Prostate gland (tissue), 2 donors: ENCODE results near the gene BMAL1. TPM values are rescaled to one million over a fixed set of nuclear protein-coding genes. Genes with fewer than 3 reads are reported as not detected.

Experiments
- DNase-seq: peaks from one replicate; pipeline ENCODE4 v3.0.0-alpha.2; 2019; ENCODE audit warnings: low spot score
- H3K27ac ChIP-seq, 2 donors: fragments of 200-600 bp; sonication (generic); 2 replicates each; pipeline ENCODE4 v1.5.1; 2017 to 2019
- H3K27me3 ChIP-seq: fragments of 200-600 bp; sonication (generic); replicated peaks from 2 replicates; pipeline ENCODE4 v1.5.1; 2019; ENCODE audit not compliant: insufficient read depth
- H3K36me3 ChIP-seq, 2 donors: fragments of 200-600 bp; sonication (generic); 1 replicate in 1 of 2; 2 replicates in 1 of 2; pipeline versions ENCODE4 v1.5.1 to v1.8.1; 2017 to 2019
- H3K4me1 ChIP-seq: fragments of 200-600 bp; sonication (generic); replicated peaks from 2 replicates; pipeline ENCODE4 v1.5.1; 2019
- H3K4me3 ChIP-seq, 2 donors: fragments of 200-600 bp; sonication (generic); 2 replicates each; pipeline ENCODE4 v1.5.1; 2017 to 2019
- H3K9me3 ChIP-seq: fragments of 200-600 bp; sonication (generic); 2 replicates; pipeline ENCODE4 v1.5.1; 2017
- CTCF ChIP-seq, 4 experiments: fragments of 200-600 bp in 2 of 4; fragments of 450-650 bp in 2 of 4; sonication (generic) in 2 of 4; IDR thresholded peaks; 1 replicate in 3 of 4; 2 replicates in 1 of 4; pipeline ENCODE4 v1.5.1; 2016 to 2019; ENCODE audit warnings: antibody characterized with exemption in 4 of 4, mild to moderate bottlenecking in 2 of 4, moderate library complexity in 2 of 4
- POLR2A ChIP-seq: fragments of 450-650 bp; IDR thresholded peaks from one replicate; pipeline ENCODE4 v1.6.1; 2016; ENCODE audit warnings: antibody characterized with exemption, mild to moderate bottlenecking
- POLR2AphosphoS5 ChIP-seq: sonication (generic); formaldehyde crosslinking; IDR thresholded peaks from one replicate; pipeline ENCODE4 v1.6.1; 2017; ENCODE audit warnings: antibody characterized with exemption
- WGBS: methylation state at CpG from one replicate; pipeline ENCODE4 v1.1.5; 2018; 5-methylcytosine and 5-hydroxymethylcytosine counted together
- intact Hi-C: fragments of 100-400 bp; cut with DNase I; formaldehyde crosslinking; loops from one replicate; pipeline ENCODE4 v1.14.2; 2022
- total RNA-seq, 2 donors: library from RNA; depleted of rRNA; stranded (reverse); fragments of >200 nt; gene quantifications; one replicate each; pipeline ENCODE4 v1.1.0, GENCODE V29; 2016

BMAL1 gene
- total RNA-seq, 2 donors from 2014 or later: 19.4 to 38.1 TPM

- Histone ChIP-seq H3K4me1 (no peaks in the 10 kb centered on the region), H3K9me3 (no peaks in the 10 kb centered on the region)
Measured at GRCh38 chr11:13292970-13293369, 15.4 kb downstream of the BMAL1 start.

GRCh38 chr11:13294178-13294577 is 16.6 kb downstream of the BMAL1 start:
- intact Hi-C loops: no loop called here

More at GRCh38 chr11:13292970-13293369, 15.4 kb downstream of the BMAL1 start:
- no peaks in the 10 kb centered on the region for H3K36me3 ChIP-seq
- H3K27me3 ChIP-seq: no peaks in the 10 kb centered on the region
- DNase-seq: no peak
- H3K27ac ChIP-seq: no peak overlapping the region
- intact Hi-C loops: no loop called here
- no peak overlapping the region for H3K4me3 ChIP-seq
- TF ChIP-seq CTCF (IDR thresholded peaks at IDR 0.05): no peak
- TF ChIP-seq POLR2A: no peak
- no peak for TF ChIP-seq POLR2AphosphoS5
- 98% methylated on average over 2 of the region's 2 CpGs for WGBS

GRCh38 chr11:13294771-13295579 is 17.4 kb downstream of the BMAL1 start:
- no peaks in the 10 kb centered on the region for H3K36me3 ChIP-seq
- H3K9me3 ChIP-seq: no peaks in the 10 kb centered on the region
- TF ChIP-seq POLR2AphosphoS5: no peak
- no peak for TF ChIP-seq CTCF (IDR thresholded peaks at IDR 0.05)
- TF ChIP-seq POLR2A: no peak
- no peak for DNase-seq
- WGBS: 62% methylated on average over 8 of the region's 9 CpGs
- H3K4me3 ChIP-seq: no peak overlapping the region
- intact Hi-C loops: no loop called here
- H3K27me3 ChIP-seq: no peaks in the 10 kb centered on the region
- no peak overlapping the region for H3K27ac ChIP-seq
- H3K4me1 ChIP-seq: no peaks in the 10 kb centered on the region

More at GRCh38 chr11:13294178-13294577, 16.6 kb downstream of the BMAL1 start:
- WGBS: 60% methylated on average over 4 of the region's 4 CpGs
- Histone ChIP-seq H3K4me1 (no peaks in the 10 kb centered on the region), H3K27ac (no peak overlapping the region), H3K4me3 (no peak overlapping the region), H3K27me3 (no peaks in the 10 kb centered on the region), H3K9me3 (no peaks in the 10 kb centered on the region), H3K36me3 (no peaks in the 10 kb centered on the region)
- DNase-seq: no peak
- TF ChIP-seq CTCF (IDR thresholded peaks at IDR 0.05): no peak
- no peak for TF ChIP-seq POLR2A
- no peak for TF ChIP-seq POLR2AphosphoS5

GRCh38 chr11:13297308-13297916 is 19.8 kb downstream of the BMAL1 start:
- Histone ChIP-seq H3K9me3 (no peaks in the 10 kb centered on the region), H3K27ac (no peak overlapping the region), H3K27me3 (no peaks in the 10 kb centered on the region), H3K4me1 (no peaks in the 10 kb centered on the region), H3K36me3 (no peaks in the 10 kb centered on the region), H3K4me3 (no peak overlapping the region)
- intact Hi-C loops: no loop called here
- WGBS: 91% methylated on average over 5 of the region's 5 CpGs
- TF ChIP-seq CTCF (IDR thresholded peaks at IDR 0.05): no peak
- TF ChIP-seq POLR2AphosphoS5: no peak
- TF ChIP-seq POLR2A: no peak
- no peak for DNase-seq
